HL-60 (cell line): Measurements from ENCODE around the gene HUWE1.

Experiments used
- DNase-seq, 2 experiments: peaks; one replicate each; pipeline ENCODE4 v3.0.0-alpha.2; 2010 to 2020; ENCODE audit warnings: low read depth in 1 of 2, low spot score in 1 of 2
- H3K27ac ChIP-seq: fragments of 250-450 bp; sonication (Bioruptor Pico); replicated peaks from 2 replicates; pipeline ENCODE4 v1.5.1; 2020; ENCODE audit warnings: mild to moderate bottlenecking, moderate library complexity
- H3K27me3 ChIP-seq: fragments of 250-450 bp; sonication (Bioruptor Pico); 2 replicates; pipeline ENCODE4 v1.5.1; 2021; ENCODE audit warnings: mild to moderate bottlenecking, moderate library complexity; ENCODE audit not compliant: insufficient read depth, poor library complexity, severe bottlenecking
- H3K4me3 ChIP-seq: replicated peaks from 2 replicates; pipeline ENCODE4 v1.5.1; 2011; ENCODE audit warnings: mild to moderate bottlenecking, control low read depth, low read length; ENCODE audit not compliant: insufficient read depth
- GABPA ChIP-seq: IDR thresholded peaks from 2 replicates; pipeline ENCODE4 v1.6.1; 2012; ENCODE audit warnings: low read depth
- POLR2AphosphoS5 ChIP-seq: IDR thresholded peaks from 2 replicates; pipeline ENCODE4 v1.6.1; 2012; ENCODE audit warnings: low read depth
- SPI1 ChIP-seq: IDR thresholded peaks from 2 replicates; pipeline ENCODE4 v1.6.1; 2012; ENCODE audit warnings: low read depth, mild to moderate bottlenecking, borderline replicate concordance
- TF ChIP-seq, protein P1 (sequence below): IDR thresholded peaks from 2 replicates; pipeline ENCODE4 v1.6.1; 2012; ENCODE audit warnings: low read depth; ENCODE audit not compliant: insufficient replicate concordance
- TF ChIP-seq, protein P2 (sequence below): IDR thresholded peaks from one replicate; pipeline ENCODE4 v1.5.1; 2011; ENCODE audit warnings: low read length, control low read depth, inconsistent platforms; ENCODE audit not compliant: insufficient read depth

The HUWE1 gene

GRCh38 chrX:53715346-53715924, 28.9 kb upstream of the HUWE1 start:
- DNase-seq: no peak
- TF ChIP-seq GABPA: no peak
- Histone ChIP-seq H3K27ac (peak overlapping the region; percentile 51), H3K4me3 (no peak overlapping the region), H3K27me3 (no peaks in the 10 kb centered on the region)

GRCh38 chrX:53714580-53715345, 28.2 kb upstream of the HUWE1 start:
- no peaks in the 10 kb centered on the region for H3K27me3 ChIP-seq
- TF ChIP-seq SPI1 (peak; percentile 80; the same call in 1 of the 2 replicates), GABPA (no peak), POLR2AphosphoS5 (0 out of 2 replicates have a peak, but pooled peaks have one; percentile 18)
- TF ChIP-seq, protein P1, sequence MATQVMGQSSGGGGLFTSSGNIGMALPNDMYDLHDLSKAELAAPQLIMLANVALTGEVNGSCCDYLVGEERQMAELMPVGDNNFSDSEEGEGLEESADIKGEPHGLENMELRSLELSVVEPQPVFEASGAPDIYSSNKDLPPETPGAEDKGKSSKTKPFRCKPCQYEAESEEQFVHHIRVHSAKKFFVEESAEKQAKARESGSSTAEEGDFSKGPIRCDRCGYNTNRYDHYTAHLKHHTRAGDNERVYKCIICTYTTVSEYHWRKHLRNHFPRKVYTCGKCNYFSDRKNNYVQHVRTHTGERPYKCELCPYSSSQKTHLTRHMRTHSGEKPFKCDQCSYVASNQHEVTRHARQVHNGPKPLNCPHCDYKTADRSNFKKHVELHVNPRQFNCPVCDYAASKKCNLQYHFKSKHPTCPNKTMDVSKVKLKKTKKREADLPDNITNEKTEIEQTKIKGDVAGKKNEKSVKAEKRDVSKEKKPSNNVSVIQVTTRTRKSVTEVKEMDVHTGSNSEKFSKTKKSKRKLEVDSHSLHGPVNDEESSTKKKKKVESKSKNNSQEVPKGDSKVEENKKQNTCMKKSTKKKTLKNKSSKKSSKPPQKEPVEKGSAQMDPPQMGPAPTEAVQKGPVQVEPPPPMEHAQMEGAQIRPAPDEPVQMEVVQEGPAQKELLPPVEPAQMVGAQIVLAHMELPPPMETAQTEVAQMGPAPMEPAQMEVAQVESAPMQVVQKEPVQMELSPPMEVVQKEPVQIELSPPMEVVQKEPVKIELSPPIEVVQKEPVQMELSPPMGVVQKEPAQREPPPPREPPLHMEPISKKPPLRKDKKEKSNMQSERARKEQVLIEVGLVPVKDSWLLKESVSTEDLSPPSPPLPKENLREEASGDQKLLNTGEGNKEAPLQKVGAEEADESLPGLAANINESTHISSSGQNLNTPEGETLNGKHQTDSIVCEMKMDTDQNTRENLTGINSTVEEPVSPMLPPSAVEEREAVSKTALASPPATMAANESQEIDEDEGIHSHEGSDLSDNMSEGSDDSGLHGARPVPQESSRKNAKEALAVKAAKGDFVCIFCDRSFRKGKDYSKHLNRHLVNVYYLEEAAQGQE: no peak
- peak; percentile 32 to 64 for DNase-seq
- H3K4me3 ChIP-seq: no peak overlapping the region
- peak overlapping the region; percentile 51 for H3K27ac ChIP-seq

DNA sequence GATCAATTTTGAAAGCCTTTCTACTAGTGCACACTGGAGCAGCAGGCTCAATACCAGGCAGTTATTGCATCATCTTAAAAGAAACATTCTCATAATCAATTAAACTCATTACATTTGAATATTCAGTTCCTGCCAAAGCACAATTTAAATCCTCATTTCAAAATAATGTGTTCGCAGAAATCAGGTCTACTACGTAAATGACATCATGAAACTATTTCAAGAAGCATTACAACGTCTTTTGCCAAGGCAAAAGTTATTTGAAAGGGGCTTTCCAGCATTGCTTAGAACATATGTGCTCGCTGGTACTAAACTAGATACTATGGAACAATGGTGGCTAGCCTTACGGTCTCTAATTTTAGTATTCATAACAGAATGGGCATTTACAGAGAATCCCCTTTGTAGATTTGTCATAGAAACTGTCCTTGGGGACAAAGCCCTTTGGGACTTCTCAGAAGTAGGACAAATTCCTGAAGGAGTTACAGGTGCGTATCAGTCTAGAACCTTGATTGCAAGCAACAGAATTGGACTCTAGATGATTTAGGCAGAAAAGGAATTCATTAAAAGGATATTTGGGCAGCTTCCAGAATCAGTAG, 27.6 kb upstream of the HUWE1 start:
- H3K4me3 ChIP-seq: no peak overlapping the region
- no peak for DNase-seq
- TF ChIP-seq, protein P2, sequence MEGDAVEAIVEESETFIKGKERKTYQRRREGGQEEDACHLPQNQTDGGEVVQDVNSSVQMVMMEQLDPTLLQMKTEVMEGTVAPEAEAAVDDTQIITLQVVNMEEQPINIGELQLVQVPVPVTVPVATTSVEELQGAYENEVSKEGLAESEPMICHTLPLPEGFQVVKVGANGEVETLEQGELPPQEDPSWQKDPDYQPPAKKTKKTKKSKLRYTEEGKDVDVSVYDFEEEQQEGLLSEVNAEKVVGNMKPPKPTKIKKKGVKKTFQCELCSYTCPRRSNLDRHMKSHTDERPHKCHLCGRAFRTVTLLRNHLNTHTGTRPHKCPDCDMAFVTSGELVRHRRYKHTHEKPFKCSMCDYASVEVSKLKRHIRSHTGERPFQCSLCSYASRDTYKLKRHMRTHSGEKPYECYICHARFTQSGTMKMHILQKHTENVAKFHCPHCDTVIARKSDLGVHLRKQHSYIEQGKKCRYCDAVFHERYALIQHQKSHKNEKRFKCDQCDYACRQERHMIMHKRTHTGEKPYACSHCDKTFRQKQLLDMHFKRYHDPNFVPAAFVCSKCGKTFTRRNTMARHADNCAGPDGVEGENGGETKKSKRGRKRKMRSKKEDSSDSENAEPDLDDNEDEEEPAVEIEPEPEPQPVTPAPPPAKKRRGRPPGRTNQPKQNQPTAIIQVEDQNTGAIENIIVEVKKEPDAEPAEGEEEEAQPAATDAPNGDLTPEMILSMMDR: no peak
- TF ChIP-seq, protein P1: no peak
- TF ChIP-seq POLR2AphosphoS5 (no peak), SPI1 (no peak), GABPA (no peak)
- H3K27ac ChIP-seq: peak overlapping the region; percentile 51
- H3K27me3 ChIP-seq: no peaks in the 10 kb centered on the region

GRCh38 chrX:53711436-53711835, 24.9 kb upstream of the HUWE1 start:
- no peak overlapping the region for H3K27ac ChIP-seq
- H3K4me3 ChIP-seq: no peak overlapping the region
- DNase-seq: no peak
- no peaks in the 10 kb centered on the region for H3K27me3 ChIP-seq
- TF ChIP-seq POLR2AphosphoS5 (no peak), GABPA (no peak), SPI1 (no peak)
- TF ChIP-seq, protein P1: no peak
- TF ChIP-seq, protein P2: no peak
